ENCODE results near the gene PERM1. TPM values are rescaled to one million over a fixed set of nuclear protein-coding genes. Genes with fewer than 3 reads are reported as not detected.

PERM1 gene
- total and polyA plus RNA-seq, 2 of the 13 experiments (the other 11 are each of a cell fraction or from before 2014, with no cell fraction given) = 0.04 to 0.29 TPM

DNA sequence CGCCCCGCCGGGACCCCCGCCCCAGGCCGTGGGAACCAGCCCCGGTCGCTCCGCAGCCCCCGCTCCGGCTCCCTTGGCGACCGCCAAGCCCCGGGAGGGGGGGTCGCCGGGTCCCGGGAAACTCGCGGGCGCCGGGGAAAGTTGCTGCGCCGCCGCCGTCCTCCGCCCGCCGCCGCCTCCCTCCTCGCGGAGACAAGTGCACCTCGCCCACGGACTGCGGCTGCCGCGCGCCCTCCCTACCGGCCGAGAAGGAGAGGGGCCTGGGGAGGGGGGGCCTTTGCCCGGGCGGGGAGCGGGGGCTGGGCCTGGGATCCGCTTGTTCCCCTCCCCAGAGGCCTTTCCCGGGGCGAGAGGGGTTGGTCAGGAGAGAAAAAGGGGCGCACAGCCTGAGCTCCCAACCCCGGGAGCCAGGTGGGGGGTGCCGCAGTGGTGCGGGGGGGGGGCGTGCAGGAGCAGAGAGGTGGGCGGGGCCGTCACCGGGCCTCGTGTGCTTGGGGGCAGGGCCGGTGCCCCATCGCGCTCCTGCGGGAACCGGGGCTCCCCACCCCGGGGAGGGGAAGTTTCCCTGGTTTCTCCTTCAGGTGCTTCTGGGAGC, 38.6 kb upstream of the PERM1 start (continued):
- TF ChIP-seq IRF2 (CRISPR knock-in tag; IDR thresholded peaks at IDR 0.05) = no peak
- TF ChIP-seq ZNF574 (CRISPR knock-in tag; IDR thresholded peaks at IDR 0.05) = 0 out of 2 replicates have a peak, but pooled peaks have one; percentile 3
- 0 out of 2 replicates have a peak, but pooled peaks have one; percentile 5 for TF ChIP-seq SIN3A (IDR thresholded peaks at IDR 0.05; ENCODE audit: borderline replicate concordance, low read depth, low read length)
- no peak for TF ChIP-seq ZNF441 (CRISPR knock-in tag; IDR thresholded peaks at IDR 0.05; ENCODE audit: borderline replicate concordance)
- no peak for TF ChIP-seq SSRP1 (CRISPR knock-in tag; IDR thresholded peaks at IDR 0.05)
- TF ChIP-seq, protein P1, sequence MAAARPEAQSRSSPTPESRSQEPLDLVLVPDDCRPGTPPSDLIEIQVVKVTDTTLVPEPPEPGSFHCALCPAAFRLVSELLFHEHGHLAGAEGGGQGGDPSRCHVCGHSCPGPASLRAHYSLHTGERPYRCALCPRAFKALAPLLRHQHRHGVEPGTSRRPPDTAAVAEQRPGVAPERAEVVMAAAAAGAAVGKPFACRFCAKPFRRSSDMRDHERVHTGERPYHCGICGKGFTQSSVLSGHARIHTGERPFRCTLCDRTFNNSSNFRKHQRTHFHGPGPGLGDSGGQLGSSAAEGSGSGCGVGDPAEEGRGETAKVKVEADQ (CRISPR knock-in tag; IDR thresholded peaks at IDR 0.05; ENCODE audit: borderline replicate concordance) = no peak
- TF ChIP-seq ZNF530 (CRISPR knock-in tag; IDR thresholded peaks at IDR 0.05; ENCODE audit: low read depth) = no peak
- TF ChIP-seq MTA3 (CRISPR knock-in tag; IDR thresholded peaks at IDR 0.05) = no peak
- no peak for TF ChIP-seq HNRNPL (IDR thresholded peaks at IDR 0.05; ENCODE audit: low read depth, low read length)
- TF ChIP-seq THAP8 (CRISPR knock-in tag; IDR thresholded peaks at IDR 0.05; ENCODE audit: borderline replicate concordance) = no peak
- TF ChIP-seq ZNF138 (CRISPR knock-in tag; IDR thresholded peaks at IDR 0.05; ENCODE audit: low read depth) = no peak
- TF ChIP-seq PHF21A (CRISPR knock-in tag; IDR thresholded peaks at IDR 0.05) = no peak
- TF ChIP-seq ZFP41 (CRISPR knock-in tag; IDR thresholded peaks at IDR 0.05; ENCODE audit: borderline replicate concordance) = no peak
